HEK293T (cell line): Measurements from ENCODE around the gene CD53.

Experiments used
- ARNT ChIP-seq: fragments of 450-650 bp; IDR thresholded peaks from 2 replicates; pipeline ENCODE4 v1.6.1; 2017; ENCODE audit warnings: mild to moderate bottlenecking
- FOXM1 ChIP-seq: fragments of 450-650 bp; IDR thresholded peaks from 2 replicates; pipeline ENCODE4 v1.6.1; 2017; ENCODE audit warnings: mild to moderate bottlenecking, borderline replicate concordance
- SUZ12 ChIP-seq: fragments of 450-650 bp; IDR thresholded peaks from 2 replicates; pipeline ENCODE4 v1.6.1; 2016; ENCODE audit warnings: mild to moderate bottlenecking
- TF ChIP-seq, protein P1 (sequence below): fragments of 450-650 bp; IDR thresholded peaks from 2 replicates; pipeline ENCODE4 v1.6.1; 2016

DNA sequence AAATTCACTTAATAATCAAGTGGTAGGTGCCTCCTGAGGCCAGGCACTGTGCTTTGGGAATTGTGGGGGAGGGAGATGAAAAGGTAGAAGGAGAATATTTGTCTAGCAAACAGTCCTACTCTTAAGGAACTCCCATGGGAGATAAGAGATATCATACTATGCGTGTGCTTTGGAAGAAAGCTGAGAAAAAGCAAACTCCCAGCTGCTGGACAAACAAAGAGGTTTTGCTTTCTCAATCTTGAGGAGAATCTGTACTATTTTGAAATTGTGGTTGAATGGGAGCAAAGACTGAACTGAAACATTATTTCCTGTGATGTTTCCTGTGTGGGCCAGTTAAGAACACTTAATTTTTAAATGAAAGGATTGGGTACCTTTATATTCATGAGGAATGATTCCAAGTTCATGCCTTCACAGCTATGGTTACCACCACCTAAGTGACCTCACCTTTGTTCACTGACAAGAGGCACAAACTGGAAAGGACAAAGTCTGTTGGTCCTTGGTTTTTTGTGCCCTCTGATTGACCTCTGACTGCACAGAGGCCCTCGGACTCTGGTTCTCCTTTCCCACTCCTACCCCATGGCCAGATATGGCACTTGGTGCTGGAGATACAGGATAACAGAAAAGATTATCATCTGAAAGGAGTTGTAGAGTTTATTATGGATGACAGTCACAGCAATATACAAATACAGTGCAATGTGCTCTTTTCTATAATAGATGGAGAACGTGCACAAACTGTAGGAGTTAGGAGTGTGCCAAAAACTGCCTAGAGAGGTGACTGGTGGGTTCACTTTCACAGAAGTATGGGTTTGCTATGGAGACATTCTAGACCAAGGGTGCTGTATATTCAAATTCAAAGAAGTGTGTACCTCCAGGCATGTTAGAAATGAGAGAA, 1.6 kb downstream of the CD53 start:
- TF ChIP-seq SUZ12 (no peak), ARNT (no peak), FOXM1 (no peak)
- TF ChIP-seq, protein P1, sequence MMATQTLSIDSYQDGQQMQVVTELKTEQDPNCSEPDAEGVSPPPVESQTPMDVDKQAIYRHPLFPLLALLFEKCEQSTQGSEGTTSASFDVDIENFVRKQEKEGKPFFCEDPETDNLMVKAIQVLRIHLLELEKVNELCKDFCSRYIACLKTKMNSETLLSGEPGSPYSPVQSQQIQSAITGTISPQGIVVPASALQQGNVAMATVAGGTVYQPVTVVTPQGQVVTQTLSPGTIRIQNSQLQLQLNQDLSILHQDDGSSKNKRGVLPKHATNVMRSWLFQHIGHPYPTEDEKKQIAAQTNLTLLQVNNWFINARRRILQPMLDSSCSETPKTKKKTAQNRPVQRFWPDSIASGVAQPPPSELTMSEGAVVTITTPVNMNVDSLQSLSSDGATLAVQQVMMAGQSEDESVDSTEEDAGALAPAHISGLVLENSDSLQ = no peak
